NCI-H2227 (cell line): ENCODE data around the gene LEF1.

ENCODE experiments used
- DNase-seq: peaks from one replicate; lab custom pipeline; 2025; ENCODE audit not compliant: unreplicated experiment; lab: John Stamatoyannopoulos, UW

Gene LEF1

GRCh38 chr4:108175966-108176365, 7.2 kb upstream of the LEF1 start:
- no peak for DNase-seq

DNA sequence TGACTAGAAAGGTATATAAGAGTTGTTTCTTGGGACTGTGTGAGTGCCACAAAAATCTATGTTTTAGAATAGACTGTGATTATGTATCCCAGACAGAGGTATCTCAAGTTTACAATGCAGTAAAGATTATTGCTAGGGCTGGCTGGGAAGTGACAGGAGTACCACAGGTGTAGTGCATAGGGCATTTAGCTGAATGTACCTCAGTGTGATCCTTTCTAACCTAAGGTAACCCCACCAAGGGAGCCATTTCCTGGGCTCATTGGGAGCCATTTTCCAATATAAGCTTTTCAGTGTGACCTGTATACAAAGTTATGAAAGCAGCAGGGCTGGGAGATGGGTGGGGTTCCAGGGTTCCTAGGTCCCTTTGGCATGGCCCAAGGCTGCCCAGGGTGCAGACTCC, 6.1 kb upstream of the LEF1 start:
- DNase-seq, result no peak

GRCh38 chr4:108173599-108174057, 4.9 kb upstream of the LEF1 start:
- no peak for DNase-seq

GRCh38 chr4:108172753-108173598, 4.2 kb upstream of the LEF1 start:
- peak; percentile 80 for DNase-seq

GRCh38 chr4:108172231-108172752, 3.6 kb upstream of the LEF1 start:
- DNase-seq, result peak; percentile 37

GRCh38 chr4:108171339-108172230, 2.9 kb upstream of the LEF1 start:
- peak; percentile 25 for DNase-seq

DNA sequence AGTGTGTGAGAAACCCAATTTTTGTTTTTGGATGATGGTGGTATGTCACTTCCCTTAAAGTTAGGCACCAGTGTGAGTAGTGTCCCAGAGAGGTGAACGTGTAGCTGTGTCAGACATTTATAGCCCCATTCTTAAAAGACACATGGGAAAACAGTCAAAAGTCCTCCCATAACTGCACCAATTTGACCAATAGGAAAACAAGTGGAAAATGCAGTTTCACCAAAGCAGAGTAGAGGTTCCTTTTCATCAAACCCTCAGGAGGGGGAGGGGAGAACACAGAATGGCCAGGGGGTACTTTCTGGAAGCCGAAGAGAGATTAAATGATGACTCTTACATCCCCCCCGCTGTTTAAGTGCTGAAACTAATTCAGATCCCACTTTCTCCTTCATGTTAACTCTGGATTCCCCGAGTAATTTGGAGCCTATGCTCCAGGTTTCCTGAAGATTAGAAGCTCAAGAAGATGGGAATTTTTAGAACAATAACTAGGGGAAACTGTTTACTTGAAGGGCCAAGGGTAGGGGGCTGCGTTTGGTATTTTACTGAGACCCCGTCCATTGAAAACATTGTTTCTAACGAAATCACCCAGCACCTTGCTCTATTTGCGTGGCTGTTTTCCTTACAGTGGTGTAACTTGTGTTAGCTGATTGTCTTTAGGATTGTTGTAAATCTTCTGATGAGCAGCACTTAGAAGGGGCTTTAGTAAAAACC, 2.1 kb upstream of the LEF1 start:
- DNase-seq, result peak; percentile 7

GRCh38 chr4:108169664-108170063, 932 bp upstream of the LEF1 start:
- DNase-seq, result no peak

GRCh38 chr4:108168160-108168670, 517 bp downstream of the LEF1 start:
- DNase-seq, result no peak

GRCh38 chr4:108166441-108167315, 2.1 kb downstream of the LEF1 start:
- peak; percentile 32 for DNase-seq

GRCh38 chr4:108166038-108166437, 2.7 kb downstream of the LEF1 start:
- no peak for DNase-seq

DNA sequence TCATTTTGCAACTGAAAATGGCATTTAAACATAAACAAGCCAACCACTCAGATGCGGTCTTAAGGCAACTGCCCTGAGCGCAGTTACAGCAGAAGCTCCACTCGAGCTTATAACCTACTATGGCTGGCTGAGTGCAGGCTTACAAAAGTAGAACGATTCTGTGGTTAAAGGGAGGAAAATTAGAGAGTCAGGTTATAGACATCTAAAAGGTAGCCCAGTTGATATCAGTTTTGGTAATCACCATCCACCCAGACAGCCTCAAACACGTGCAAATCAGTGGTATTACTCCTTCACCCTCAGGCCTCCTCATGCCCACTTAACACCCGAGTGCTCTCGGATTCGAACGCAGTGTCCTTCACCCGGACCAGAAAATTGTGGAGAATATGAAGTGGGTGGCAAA, 3.1 kb downstream of the LEF1 start:
- DNase-seq, result no peak

- DNase-seq, result no peak
These were observed 5.4 kb downstream of the LEF1 start for GRCh38 chr4:108163351-108163750.

- no peak for DNase-seq
These were observed 7.9 kb downstream of the LEF1 start for GRCh38 chr4:108160741-108161352.

GRCh38 chr4:108159845-108160244, 8.9 kb downstream of the LEF1 start:
- DNase-seq, result no peak

GRCh38 chr4:108157655-108158054, 11.1 kb downstream of the LEF1 start:
- peak; percentile 25 for DNase-seq

DNA sequence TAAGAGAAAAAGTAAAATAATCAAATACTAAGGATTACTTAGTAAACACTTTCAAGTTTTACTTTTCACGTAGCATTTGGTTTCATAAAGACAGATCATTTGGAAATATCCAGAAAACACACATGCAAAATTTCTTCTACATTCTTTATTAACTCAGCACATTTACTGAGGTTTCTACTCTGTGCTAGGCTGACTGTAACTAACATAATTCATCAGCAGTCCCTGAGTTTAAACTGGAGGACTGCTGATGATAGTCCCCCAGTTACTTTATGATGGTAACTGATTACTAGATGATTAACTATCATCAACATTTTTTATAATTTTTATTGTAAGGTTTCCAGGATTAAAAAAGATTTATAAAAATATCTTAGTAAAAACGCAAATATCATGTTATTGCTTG, 12.3 kb downstream of the LEF1 start:
- no peak for DNase-seq

GRCh38 chr4:108155373-108155772, 13.4 kb downstream of the LEF1 start:
- no peak for DNase-seq

DNA sequence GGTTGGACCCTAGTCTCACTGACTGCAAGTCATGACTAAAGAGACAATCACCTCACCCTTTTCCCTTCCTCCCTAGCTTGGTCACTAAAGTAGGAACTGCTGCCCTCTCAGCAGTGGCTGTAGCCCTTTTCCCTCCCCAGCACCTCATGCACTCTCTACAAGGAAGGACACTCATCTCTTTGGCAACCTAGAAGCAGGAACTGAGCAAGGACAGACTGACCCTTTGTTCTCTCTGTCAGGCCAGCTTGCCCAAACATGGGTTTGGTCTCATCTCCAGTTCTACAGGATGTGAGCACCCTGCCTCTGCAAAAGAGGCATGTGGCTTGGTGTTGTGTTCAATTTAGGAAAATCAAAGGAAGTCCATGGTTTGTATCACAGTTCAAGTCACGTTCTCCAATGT, 15.8 kb downstream of the LEF1 start:
- DNase-seq, result no peak
